ENCODE results near the gene FAM229A.
"Not testable (repeated sequence)": the region's sequence is repeated elsewhere in the genome, so short reads cannot be mapped to it uniquely, and the experiment has no call there.

The FAM229A gene

DNA sequence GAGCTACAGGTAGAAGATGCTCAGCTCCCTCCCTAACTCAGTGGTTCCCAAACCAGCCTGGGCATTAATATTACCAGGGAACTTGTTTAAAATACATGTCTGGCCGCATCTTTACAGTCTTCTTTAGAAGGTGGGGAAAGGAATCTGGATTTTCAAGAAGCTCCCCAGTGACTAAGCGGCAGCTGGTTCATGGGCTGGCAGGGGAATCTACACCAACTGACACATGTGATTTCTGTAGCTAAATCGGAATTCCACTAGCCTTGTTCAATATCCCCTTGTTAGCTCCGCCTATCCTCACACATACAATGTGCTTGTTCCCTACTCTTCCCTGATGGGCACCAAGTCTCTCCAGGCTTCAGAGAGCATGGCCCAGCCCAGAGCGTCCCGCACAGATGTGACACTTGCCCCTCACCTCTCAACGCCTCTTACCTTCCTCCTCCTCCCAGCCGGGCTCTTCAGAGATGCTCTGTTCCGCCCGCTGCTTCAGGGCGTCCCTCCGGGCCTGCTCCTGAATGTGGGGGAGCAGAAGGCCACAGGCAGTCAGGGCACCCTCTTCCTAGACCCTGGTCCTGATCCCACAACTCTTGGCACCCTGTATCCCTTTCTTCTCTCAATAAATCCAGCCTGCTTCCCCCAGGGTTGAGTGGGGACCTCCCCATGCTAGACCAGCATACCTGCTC, 15.4 kb upstream of the FAM229A start:
- no peak for DNase-seq (ENCODE audit: low read depth in 2 of 2)

DNA sequence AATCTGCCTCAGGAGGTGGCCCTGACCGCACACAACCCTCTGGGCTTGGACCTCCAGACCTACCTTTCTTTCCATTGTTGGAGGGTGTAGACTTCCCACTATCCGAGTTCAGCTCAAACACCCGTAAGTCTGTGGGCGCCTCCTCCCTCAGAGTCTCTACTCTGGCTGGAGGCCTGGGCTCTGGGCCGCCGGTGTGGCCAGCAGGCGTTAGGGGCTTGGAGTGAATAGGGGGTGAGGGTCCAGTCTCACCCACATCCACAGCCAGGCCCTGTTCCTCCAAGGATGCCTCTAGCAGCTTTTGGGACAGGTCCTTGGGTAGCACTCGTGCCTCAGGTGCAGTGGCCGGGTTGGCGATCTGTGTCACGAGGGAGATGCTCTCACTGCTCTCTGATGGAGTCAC, 13.9 kb upstream of the FAM229A start:
- no peak for DNase-seq (ENCODE audit: low read depth in 2 of 2)

- no peak for DNase-seq (ENCODE audit: low read depth in 2 of 2)
Measured at GRCh38 chr1:32373996-32374592, 11.8 kb upstream of the FAM229A start.

- no peak for DNase-seq (ENCODE audit: low read depth in 2 of 2)
Measured at GRCh38 chr1:32372149-32372756, 10.0 kb upstream of the FAM229A start.

GRCh38 chr1:32367912-32368635, 5.8 kb upstream of the FAM229A start:
- DNase-seq (ENCODE audit: low read depth in 2 of 2) = no peak

GRCh38 chr1:32365445-32365844, 3.2 kb upstream of the FAM229A start:
- no peak for DNase-seq (ENCODE audit: low read depth in 2 of 2)

DNA sequence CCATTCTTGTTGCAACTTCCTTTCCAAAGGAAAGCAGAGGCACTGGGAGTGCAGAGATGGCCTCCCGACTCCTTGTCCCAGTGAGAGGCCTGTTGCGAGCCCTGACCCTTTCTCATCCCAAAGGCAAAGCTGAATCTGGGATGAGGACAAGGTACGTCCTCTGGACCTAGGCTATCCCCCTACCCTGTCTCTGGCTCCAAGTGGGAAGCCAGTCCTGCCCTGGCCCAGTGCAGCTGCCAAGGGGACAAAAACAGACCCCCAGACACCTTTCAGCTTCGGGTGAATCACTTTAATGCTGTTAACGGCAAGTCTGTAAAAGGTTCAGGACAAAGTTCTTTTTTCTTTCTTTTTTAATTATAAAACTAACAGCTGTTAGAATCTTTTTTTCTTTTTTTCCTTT, 2.6 kb upstream of the FAM229A start:
- no peak for DNase-seq (ENCODE audit: low read depth in 2 of 2)

DNA sequence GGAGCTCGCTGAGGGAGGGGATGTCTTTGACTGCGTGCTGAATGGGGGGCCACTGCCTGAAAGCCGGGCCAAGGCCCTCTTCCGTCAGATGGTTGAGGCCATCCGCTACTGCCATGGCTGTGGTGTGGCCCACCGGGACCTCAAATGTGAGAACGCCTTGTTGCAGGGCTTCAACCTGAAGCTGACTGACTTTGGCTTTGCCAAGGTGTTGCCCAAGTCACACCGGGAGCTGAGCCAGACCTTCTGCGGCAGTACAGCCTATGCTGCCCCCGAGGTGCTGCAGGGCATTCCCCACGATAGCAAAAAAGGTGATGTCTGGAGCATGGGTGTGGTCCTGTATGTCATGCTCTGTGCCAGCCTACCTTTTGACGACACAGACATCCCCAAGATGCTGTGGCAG, 1.4 kb upstream of the FAM229A start:
- no peak for DNase-seq (ENCODE audit: low read depth in 2 of 2)

- DNase-seq (ENCODE audit: low read depth in 2 of 2) = no peak
Measured at GRCh38 chr1:32361674-32362473, 411 bp downstream of the FAM229A start.

- DNase-seq (ENCODE audit: low read depth in 2 of 2) = no peak
Measured at GRCh38 chr1:32361308-32361673, 994 bp downstream of the FAM229A start.

DNA sequence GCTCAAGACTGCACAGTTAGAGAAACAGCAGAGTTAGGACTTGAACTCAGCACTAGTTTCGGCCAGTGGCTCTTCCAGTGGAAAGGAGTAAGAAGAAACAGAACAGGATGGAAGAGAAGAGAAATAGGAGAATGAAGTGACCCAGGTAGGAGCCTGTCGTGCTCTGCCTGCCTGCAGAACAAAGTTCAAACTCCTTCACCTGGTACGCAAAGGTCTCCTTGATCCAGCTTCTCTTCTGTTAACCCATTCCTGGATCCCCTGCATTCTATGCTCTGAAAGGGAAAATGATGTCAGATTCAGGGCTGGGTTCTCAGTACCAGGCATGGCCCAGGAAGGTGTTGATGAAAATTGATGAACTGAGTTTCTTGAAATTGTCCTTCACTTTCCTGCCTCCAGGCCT, 3.9 kb downstream of the FAM229A start:
- no peak for DNase-seq (ENCODE audit: low read depth in 2 of 2)

DNA sequence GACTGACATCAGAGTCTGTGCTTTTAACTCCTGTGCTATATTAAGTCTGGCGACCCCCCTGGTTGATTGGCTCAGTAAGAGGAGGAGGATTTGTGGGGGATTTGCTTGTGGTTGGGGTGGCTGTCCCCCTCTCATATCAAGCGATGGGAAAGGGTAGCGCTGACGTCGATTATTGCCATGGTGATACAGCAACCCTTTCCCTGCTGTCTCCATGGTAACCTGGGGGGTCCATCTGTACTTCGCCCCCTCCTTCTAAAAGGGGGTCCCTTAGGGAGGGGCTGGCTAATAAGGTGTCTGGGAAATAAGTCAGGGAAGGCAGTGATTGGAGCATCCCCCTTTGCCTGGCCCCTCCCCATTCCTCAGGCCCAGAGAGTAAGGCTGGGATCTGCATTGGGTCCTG, 4.7 kb downstream of the FAM229A start:
- DNase-seq (ENCODE audit: low read depth in 2 of 2) = no peak

GRCh38 chr1:32356478-32356877, 5.8 kb downstream of the FAM229A start:
- DNase-seq (ENCODE audit: low read depth in 2 of 2) = no peak

DNA sequence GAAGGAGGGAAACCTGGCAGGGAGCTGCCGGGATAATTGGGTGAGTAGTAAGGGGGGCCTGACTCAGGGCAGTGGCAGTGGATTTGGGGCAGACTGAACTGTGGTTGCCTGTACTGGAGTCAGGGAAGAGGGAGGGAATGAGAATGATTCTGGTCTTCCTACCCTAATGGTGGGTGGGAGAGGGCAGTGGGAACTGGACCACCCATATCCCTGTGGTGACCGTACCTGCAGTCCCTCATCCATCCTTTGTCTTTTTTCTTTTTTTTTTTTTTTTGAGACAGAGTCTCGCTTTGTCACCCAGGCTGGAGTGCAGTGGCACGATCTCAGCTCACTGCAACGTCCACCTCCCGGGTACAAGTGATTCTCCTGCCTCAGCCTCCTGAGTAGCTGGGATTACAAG, 6.5 kb downstream of the FAM229A start:
- not testable (repeated sequence) for DNase-seq (ENCODE audit: low read depth in 2 of 2)

GRCh38 chr1:32353886-32354570, 8.3 kb downstream of the FAM229A start:
- DNase-seq (ENCODE audit: low read depth in 2 of 2) = no peak

GRCh38 chr1:32353431-32353830, 8.9 kb downstream of the FAM229A start:
- no peak for DNase-seq (ENCODE audit: low read depth in 2 of 2)

DNA sequence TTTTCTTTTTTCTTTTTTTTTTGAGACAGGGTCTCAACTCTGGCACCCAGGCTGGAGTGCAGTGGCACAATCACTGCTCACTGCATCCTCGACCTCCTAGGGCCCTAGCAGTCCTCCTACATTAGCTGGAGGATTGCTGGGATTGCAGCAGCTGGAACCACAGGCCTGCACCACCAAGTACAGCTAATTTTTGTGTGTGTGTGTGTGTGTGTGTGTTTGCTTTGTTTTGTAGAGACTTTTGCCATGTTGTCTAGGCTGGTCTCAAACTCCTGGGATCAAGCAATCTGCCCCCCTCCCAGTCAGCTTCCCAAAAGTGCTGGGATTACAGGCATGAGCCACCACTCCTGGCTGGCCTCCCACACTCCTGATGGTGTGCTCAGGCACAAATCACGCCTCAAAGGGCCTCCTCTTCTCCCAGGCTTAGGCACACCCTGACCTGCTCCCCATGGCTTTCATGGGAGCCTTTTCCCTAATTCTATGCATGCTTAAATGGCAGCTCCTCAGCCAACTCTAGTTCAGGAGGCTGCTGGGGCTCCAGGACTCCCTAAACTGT, 9.4 kb downstream of the FAM229A start:
- DNase-seq (ENCODE audit: low read depth in 2 of 2) = no peak

- no peak for DNase-seq (ENCODE audit: low read depth in 2 of 2)
Measured at GRCh38 chr1:32352239-32352745, 10.0 kb downstream of the FAM229A start.

DNA sequence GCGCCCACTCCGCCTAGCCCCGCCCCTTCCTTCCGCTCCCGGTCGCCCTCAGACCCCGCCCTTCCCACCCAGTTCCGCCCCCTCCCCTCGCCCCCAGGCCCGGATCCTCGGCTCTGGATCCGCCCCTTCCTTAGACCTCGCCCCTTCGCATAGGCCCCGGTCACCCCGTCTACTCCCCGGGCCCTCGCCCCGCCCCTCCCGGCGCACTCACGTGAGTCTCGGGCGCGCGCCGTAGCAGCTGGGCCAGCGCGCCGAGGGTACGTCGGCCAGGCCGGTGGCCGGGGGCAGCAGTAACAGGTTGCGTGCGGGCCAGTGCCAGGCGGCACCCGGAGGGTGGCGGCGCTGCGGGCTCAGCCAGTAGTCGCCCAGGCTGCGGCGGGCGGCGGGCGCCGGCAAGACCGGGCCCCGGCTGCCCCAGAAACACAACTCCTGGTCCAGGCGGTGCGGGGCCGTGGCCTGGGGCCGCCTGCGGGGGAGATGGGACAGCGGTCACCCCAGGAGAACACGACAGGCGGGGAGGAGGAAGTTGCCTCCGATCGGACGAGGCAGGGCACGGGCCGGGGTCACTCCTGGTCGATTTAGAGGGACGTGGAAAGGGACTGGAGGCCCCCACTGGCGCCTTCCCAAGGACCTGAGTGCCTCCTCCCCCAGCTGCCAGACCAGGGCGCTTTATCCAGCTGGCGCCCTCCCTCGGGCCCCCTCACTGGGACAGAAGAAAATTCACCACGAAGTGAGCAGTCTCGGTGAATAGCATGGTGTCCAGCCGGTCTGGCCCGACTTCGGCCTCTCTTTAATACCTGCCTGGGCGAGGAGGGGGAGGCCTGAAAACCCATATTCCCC, 10.7 kb downstream of the FAM229A start:
- peak; percentile 77 to 83 for DNase-seq (ENCODE audit: low read depth in 2 of 2)
